Activated CD8-positive, alpha-beta memory T cell treated with anti-CD3 and anti-CD28 coated beads for 4 hours (primary cell): ENCODE measurements around the gene SV2B.

Source experiments
- DNase-seq, 2 donors: peaks; one replicate each; pipeline ENCODE4 v3.0.0-alpha.2; 2020; ENCODE audit warnings: low read depth in 2 of 2

The SV2B gene

DNA sequence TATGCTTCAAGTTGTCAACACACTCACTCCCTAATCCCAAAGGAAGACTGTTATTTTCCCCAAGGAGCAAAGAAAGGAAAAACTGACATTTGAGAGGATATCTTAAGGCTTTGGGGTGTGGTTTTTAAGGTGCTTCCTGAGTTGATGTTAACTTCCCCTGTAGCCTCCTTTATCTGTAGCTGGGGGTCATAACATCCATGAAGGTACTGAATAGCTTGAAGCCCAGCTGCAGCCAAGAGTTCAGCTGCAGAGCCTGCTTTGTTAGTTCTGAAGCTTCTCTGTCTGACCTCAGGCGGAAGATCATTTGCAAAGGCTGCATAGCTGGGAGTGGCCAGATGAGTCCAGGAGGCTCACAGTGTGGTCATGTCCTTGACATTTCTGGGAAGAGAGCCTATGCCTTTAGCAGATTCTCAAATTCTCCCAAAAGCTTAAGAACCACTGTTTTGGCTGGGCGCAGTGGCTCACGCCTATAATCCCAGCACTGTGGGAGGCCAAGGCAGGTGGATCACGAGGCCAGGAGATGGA is 165.4 kb downstream of the SV2B start:
- DNase-seq = no peak

DNA sequence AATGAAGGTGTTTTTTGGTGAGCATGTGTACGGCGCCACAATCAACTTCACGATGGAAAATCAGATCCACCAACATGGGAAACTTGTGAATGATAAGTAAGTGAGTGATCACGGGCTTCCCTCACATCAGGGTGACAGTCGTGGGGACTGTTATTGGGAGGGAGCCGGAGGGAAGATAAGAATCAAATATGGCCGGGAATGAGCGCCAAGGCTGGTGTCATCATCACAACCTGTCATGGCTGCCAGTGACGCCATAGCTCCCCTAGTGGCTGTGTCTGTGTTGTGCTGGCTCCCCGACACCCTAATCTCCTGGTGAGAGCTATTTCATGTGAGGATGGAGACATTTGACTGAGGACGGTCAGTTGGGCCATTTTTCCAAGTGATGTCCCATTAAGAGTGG is 168.5 kb downstream of the SV2B start:
- no peak for DNase-seq

GRCh38 chr15:91270747-91271146 is 170.7 kb downstream of the SV2B start:
- no peak for DNase-seq

GRCh38 chr15:91271565-91272153 is 171.6 kb downstream of the SV2B start:
- DNase-seq = peak; percentile 25 to 40

- no peak for DNase-seq
These were observed 175.8 kb downstream of the SV2B start for GRCh38 chr15:91275844-91276243.

- no peak for DNase-seq
These were observed 178.9 kb downstream of the SV2B start for GRCh38 chr15:91278951-91279350.

DNA sequence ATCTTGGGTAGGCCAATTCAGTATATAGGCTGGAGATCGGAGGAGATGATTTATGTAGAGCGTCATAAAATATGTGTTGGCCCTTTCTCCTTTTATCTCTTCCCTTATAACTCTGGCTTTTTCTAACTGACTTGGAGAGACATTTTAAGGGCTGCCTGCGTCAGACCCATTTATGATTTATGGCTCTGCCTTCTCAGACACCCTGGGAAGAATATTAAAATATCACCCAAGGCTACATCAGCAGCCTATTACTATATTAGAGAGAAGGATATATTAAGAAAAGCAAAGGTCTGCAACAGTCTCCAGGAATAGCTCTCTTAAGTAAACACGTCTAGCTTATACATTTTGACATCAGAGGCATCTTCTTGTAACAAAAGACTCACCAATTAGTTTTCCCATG is 179.4 kb downstream of the SV2B start:
- no peak for DNase-seq

GRCh38 chr15:91281947-91282346 is 181.9 kb downstream of the SV2B start:
- DNase-seq = no peak

DNA sequence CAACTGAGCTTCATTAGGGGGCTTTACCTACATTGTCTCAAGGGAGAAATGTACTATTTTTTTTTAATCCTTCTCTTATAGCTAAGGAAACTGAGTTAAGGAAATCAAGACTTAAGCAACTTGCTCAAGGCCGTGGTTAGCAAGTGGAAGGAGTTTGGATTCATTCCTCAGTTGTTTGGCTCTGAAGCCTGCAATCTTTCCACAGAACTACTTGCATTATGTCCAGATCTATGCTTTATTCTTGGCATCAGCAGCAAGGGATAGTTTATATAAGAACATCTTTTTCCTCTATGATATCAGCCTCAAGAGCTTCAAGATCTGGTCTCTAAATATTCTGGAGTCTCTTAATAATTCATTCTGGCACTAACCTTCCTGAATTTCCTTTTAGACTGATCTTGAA is 182.4 kb downstream of the SV2B start:
- DNase-seq = no peak

GRCh38 chr15:91283155-91283554 is 183.1 kb downstream of the SV2B start:
- no peak for DNase-seq

DNA sequence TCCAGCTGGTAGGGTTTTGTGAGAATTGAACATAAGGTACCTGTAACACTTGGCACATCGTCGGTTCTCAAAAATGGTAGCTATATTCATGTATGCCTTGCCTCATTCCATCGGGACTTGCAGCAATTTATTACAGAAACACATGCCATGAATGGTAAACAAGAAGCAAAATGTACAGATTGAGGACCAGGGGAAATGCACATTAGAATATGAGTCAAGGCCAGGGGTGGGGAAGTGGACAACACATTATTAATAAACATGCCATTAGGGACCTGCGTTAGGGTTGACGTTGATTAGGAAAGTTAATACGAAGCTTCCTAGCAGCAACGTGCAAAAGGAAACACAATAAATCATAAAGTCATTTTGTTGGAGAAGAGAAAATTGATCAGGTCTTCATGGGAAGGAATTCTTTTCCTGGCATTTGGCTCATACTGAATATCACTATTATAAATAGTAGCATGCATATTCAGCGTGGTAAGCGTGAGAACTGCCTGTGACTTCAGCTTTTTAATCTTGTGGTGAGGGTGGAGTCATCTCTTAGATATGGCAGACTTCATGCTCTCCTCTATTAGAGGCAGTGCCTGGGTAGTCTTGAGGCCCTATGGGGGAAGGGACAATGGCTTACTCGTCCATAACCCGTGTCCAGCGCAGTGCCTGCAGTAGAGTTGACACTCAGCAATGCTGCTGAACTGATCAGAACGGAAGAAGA is 184.9 kb downstream of the SV2B start:
- no peak for DNase-seq

GRCh38 chr15:91289324-91289723 is 189.3 kb downstream of the SV2B start:
- no peak for DNase-seq

GRCh38 chr15:91290553-91290952 is 190.5 kb downstream of the SV2B start:
- no peak for DNase-seq

- no peak for DNase-seq
These were observed 191.6 kb downstream of the SV2B start for GRCh38 chr15:91291673-91292072.

- no peak for DNase-seq
These were observed 194.3 kb downstream of the SV2B start for GRCh38 chr15:91294344-91294743.

- no peak for DNase-seq
These were observed 194.7 kb downstream of the SV2B start for GRCh38 chr15:91294795-91295194.

- DNase-seq = no peak
These were observed 198.0 kb downstream of the SV2B start for GRCh38 chr15:91298101-91298500.

GRCh38 chr15:91302588-91303439 is 202.8 kb downstream of the SV2B start:
- DNase-seq = no peak

DNA sequence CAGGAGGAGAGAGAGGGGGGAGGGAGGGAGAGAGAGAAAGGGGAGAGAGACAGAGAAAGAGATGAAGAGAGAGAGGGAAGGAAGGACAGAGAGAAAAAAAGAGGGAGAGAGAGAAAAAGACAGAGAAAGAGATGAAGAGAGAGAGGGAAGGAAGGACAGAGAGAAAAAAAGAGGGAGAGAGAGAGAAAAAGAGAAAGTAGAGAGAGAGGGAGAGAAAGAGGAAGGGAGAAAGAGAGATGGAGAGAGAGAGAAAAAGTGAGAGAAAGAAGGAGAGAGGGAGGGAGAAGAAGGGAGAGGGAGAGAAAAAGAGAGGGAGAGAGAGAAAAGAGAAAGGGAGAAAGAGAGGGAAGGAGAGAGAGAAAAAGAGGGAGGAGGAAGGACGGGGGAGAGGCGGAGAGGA is 204.2 kb downstream of the SV2B start:
- no peak for DNase-seq

DNA sequence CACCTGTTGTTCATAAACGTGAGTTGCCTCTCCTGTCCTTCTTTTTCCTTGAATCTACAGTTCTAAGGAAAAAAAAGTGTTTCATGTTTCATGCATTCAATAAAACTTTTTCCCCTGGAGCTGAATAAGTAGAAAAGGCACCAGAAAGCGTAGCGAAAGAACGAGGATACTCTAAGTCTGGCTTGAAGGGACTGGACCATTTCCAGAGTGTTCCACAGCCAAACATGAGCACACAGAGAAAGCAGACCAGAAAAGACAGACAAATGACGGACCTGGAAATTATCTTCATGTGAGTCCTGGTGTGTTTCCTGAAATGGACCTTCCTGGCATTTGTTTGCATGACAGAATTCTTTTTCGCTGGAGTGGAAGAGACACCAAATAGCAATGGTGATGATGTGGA is 204.7 kb downstream of the SV2B start:
- DNase-seq = no peak

GRCh38 chr15:91306144-91306543 is 206.1 kb downstream of the SV2B start:
- no peak for DNase-seq

DNA sequence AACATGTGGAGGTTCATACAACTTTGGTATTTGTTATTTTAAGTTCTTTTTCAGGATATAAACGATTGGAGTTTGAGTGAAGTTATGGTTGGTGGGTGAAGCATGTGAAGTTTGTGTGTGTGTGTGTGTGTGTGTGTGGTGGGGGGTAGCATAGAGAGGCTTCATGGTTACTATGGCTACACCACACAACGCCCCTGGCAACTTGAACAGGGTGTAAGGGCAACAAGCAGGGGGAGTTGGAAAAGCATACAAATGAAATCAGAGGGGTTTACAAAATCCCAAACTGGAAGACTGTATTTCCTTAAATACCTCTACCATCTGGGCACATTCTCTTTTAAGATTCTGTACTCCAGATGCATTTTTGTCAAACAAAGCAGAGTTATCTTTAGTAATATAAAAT is 207.5 kb downstream of the SV2B start:
- no peak for DNase-seq

GRCh38 chr15:91308199-91308598 is 208.1 kb downstream of the SV2B start:
- no peak for DNase-seq
